HCT116 (cell line): ENCODE results near the gene MPI. TPM values are rescaled to one million over a fixed set of nuclear protein-coding genes. Genes with fewer than 3 reads are reported as not detected.

Experiments used
- ATAC-seq: fragments of 200-7000 bp; cut with Tn5 transposase; 2 replicates; pipeline ENCODE4 v1.9.1; 2020; ENCODE audit warnings: mild to moderate bottlenecking, moderate library complexity
- BruUV-seq: library from RNA; stranded (reverse); fragments of 400-500 nt; replicated peaks from 2 replicates; lab custom pipeline; 2021; lab: Mats Ljungman, UMichigan
- CTCF ChIA-PET: fragments of 300-600 bp; sonication (Branson Sonifier 250); formaldehyde crosslinking; loops from one replicate; lab custom pipeline; 2021; ENCODE audit warnings: antibody characterized with exemption; lab: Charles Lee
- POLR2A ChIA-PET: fragments of 300-600, 350-600 bp; sonication (Branson Sonifier 250); formaldehyde crosslinking; loops from one replicate; lab custom pipeline; 2021; ENCODE audit warnings: antibody characterized with exemption; lab: Charles Lee
- RAD21 ChIA-PET, 2 experiments: fragments of 300-600 bp; sonication (Branson Sonifier 250); formaldehyde crosslinking; loops; one replicate each; lab custom pipeline; 2023; ENCODE audit warnings: low total read pairs in 2 of 2; ENCODE audit not compliant: uncharacterized antibody in 2 of 2, unreplicated experiment in 2 of 2, low non-redundant PET in 1 of 2; lab: Charles Lee
- DNase-seq: peaks from one replicate; pipeline ENCODE4 v3.0.0-alpha.2; 2010; ENCODE audit warnings: low read depth, low spot score
- H2AFZ ChIP-seq: fragments of 200-600 bp; shearing (Covaris generic), sonication (generic); 2 replicates; pipeline ENCODE4 v1.6.1; 2017; ENCODE audit warnings: low read depth, mixed run types, mixed read lengths, antibody characterized with exemption, low read length; ENCODE audit not compliant: poor library complexity, severe bottlenecking
- H3K27ac ChIP-seq: 2 replicates; pipeline ENCODE4 v1.5.1; 2012; ENCODE audit warnings: low read depth, low read length
- H3K27me3 ChIP-seq: fragments of 200-600 bp; sonication (generic); 2 replicates; pipeline ENCODE4 v1.6.1; 2016; ENCODE audit warnings: mixed run types, low read length, mixed read lengths; ENCODE audit not compliant: insufficient read depth
- H3K36me3 ChIP-seq, 2 experiments: fragments of 200-500 bp in 1 of 2; fragments of 200-600 bp in 1 of 2; sonication (Bioruptor generic) in 1 of 2; sonication (generic) in 1 of 2; 2 replicates each; pipeline versions ENCODE4 v1.5.1 to v1.6.1; 2014 to 2016; ENCODE audit warnings: low read length in 2 of 2, inconsistent platforms in 1 of 2, mixed read lengths in 1 of 2, mixed run types in 1 of 2; ENCODE audit not compliant: insufficient read depth in 2 of 2, control insufficient read depth in 1 of 2
- H3K4me1 ChIP-seq, 2 experiments: fragments of 200-600 bp in 1 of 2; sonication (generic) in 1 of 2; 2 replicates each; pipeline versions ENCODE4 v1.5.1 to v1.6.1; 2012 to 2017; ENCODE audit warnings: low read length in 2 of 2, inconsistent platforms in 1 of 2, mild to moderate bottlenecking in 1 of 2, mixed read lengths in 1 of 2, mixed run types in 1 of 2, moderate library complexity in 1 of 2; ENCODE audit not compliant: insufficient read depth in 2 of 2, control insufficient read depth in 1 of 2
- H3K4me2 ChIP-seq: fragments of 200-600 bp; sonication (generic); 2 replicates; pipeline ENCODE4 v1.6.1; 2017; ENCODE audit warnings: mixed run types, low read length, mixed read lengths
- H3K4me3 ChIP-seq, 2 experiments: fragments of 200-600 bp in 1 of 2; sonication (generic) in 1 of 2; replicated peaks in 1 of 2; 2 replicates each; pipeline ENCODE4 v1.5.1; 2011 to 2016; ENCODE audit warnings: low read length in 2 of 2, control low read depth in 1 of 2, low read depth in 1 of 2, mild to moderate bottlenecking in 1 of 2, mixed read lengths in 1 of 2, mixed run types in 1 of 2
- H3K79me2 ChIP-seq: fragments of 200-600 bp; sonication (generic); 2 replicates; pipeline ENCODE4 v1.6.1; 2017; ENCODE audit warnings: mild to moderate bottlenecking, mixed run types, low read length, moderate library complexity, mixed read lengths; ENCODE audit not compliant: insufficient read depth
- H3K9ac ChIP-seq: fragments of 200-600 bp; sonication (generic); 2 replicates; pipeline ENCODE4 v1.6.1; 2016; ENCODE audit warnings: low read length, mixed read lengths
- H3K9me2 ChIP-seq: fragments of 200-600 bp; sonication (generic), shearing (Covaris generic); 2 replicates; pipeline ENCODE4 v1.6.1; 2017; ENCODE audit warnings: mixed run types, mild to moderate bottlenecking, moderate library complexity; ENCODE audit not compliant: insufficient read depth
- H3K9me3 ChIP-seq, 2 experiments: fragments of 200-500 bp in 1 of 2; fragments of 200-600 bp in 1 of 2; sonication (Bioruptor generic) in 1 of 2; sonication (generic) in 1 of 2; 2 replicates each; pipeline ENCODE4 v1.6.1; 2014 to 2017; ENCODE audit warnings: low read length in 2 of 2, mixed read lengths in 2 of 2, inconsistent platforms in 1 of 2, low read depth in 1 of 2, mild to moderate bottlenecking in 1 of 2, mixed run types in 1 of 2, moderate library complexity in 1 of 2; ENCODE audit not compliant: control insufficient read depth in 1 of 2, insufficient read depth in 1 of 2
- H4K20me1 ChIP-seq: fragments of 200-600 bp; sonication (generic), shearing (Covaris generic); 2 replicates; pipeline ENCODE4 v1.6.1; 2017; ENCODE audit warnings: mixed run types, mild to moderate bottlenecking, moderate library complexity; ENCODE audit not compliant: insufficient read depth
- CBX3 ChIP-seq: IDR thresholded peaks from 2 replicates; pipeline ENCODE4 v1.6.1; 2012; ENCODE audit warnings: low read depth
- CEBPB ChIP-seq: IDR thresholded peaks from 2 replicates; pipeline ENCODE4 v1.6.1; 2012; ENCODE audit warnings: low read depth
- EGR1 ChIP-seq: IDR thresholded peaks from 2 replicates; pipeline ENCODE4 v1.6.1; 2012; ENCODE audit warnings: low read depth
- ELF1 ChIP-seq: IDR thresholded peaks from 2 replicates; pipeline ENCODE4 v1.6.1; 2012; ENCODE audit warnings: low read depth, borderline replicate concordance
- EZH2 ChIP-seq: fragments of 200-600 bp; sonication (generic); IDR thresholded peaks from 2 replicates; pipeline ENCODE4 v1.6.1; 2017; ENCODE audit warnings: antibody characterized with exemption, mixed run types
- EZH2phosphoT487 ChIP-seq: fragments of 200-600 bp; IDR thresholded peaks from 2 replicates; pipeline ENCODE4 v1.6.1; 2018; ENCODE audit warnings: antibody characterized with exemption, borderline replicate concordance
- FOSL1 ChIP-seq: IDR thresholded peaks from 2 replicates; pipeline ENCODE4 v1.6.1; 2012; ENCODE audit warnings: low read depth
- JUND ChIP-seq: IDR thresholded peaks from 2 replicates; pipeline ENCODE4 v1.6.1; 2012
- POLR2A ChIP-seq: IDR thresholded peaks from 2 replicates; pipeline ENCODE4 v1.7.0; 2011; ENCODE audit warnings: borderline replicate concordance; ENCODE audit not compliant: insufficient read depth, insufficient read length; ENCODE audit errors: extremely low read depth
- POLR2AphosphoS5 ChIP-seq: IDR thresholded peaks from 2 replicates; pipeline ENCODE4 v1.6.1; 2011; ENCODE audit warnings: mild to moderate bottlenecking, low read depth, low read length, moderate library complexity
- RAD21 ChIP-seq: IDR thresholded peaks from 2 replicates; pipeline ENCODE4 v1.6.1; 2012; ENCODE audit warnings: low read depth, mild to moderate bottlenecking
- SIN3A ChIP-seq: IDR thresholded peaks from 2 replicates; pipeline ENCODE4 v1.6.1; 2012; ENCODE audit warnings: low read depth
- SP1 ChIP-seq: IDR thresholded peaks from 2 replicates; pipeline ENCODE4 v1.6.1; 2012; ENCODE audit warnings: low read depth
- SRF ChIP-seq: IDR thresholded peaks from 2 replicates; pipeline ENCODE4 v1.6.1; 2012; ENCODE audit warnings: low read depth
- TCF7L2 ChIP-seq: IDR thresholded peaks from 2 replicates; pipeline ENCODE4 v1.7.0; 2011; ENCODE audit warnings: borderline replicate concordance, inconsistent platforms; ENCODE audit not compliant: insufficient read depth, insufficient read length; ENCODE audit errors: extremely low read depth
- YY1 ChIP-seq: IDR thresholded peaks from 2 replicates; pipeline ENCODE4 v1.6.1; 2011; ENCODE audit warnings: low read length, low read depth, moderate library complexity, mild to moderate bottlenecking; ENCODE audit not compliant: insufficient replicate concordance; ENCODE audit errors: extremely low read depth
- ZBTB33 ChIP-seq: IDR thresholded peaks from 2 replicates; pipeline ENCODE4 v1.6.1; 2011; ENCODE audit warnings: mild to moderate bottlenecking, low read length, moderate library complexity; ENCODE audit not compliant: insufficient replicate concordance; ENCODE audit errors: extremely low read depth
- ZFX ChIP-seq: fragments of 450-650 bp; IDR thresholded peaks from 2 replicates; pipeline ENCODE4 v1.6.1; 2017
- ZNF274 ChIP-seq: fragments of 200-500 bp; sonication (Bioruptor generic); IDR thresholded peaks from 2 replicates; pipeline ENCODE4 v1.6.1; 2014; ENCODE audit warnings: mild to moderate bottlenecking, low read depth, low read length, inconsistent platforms
- intact Hi-C: fragments of 100-400 bp; cut with micrococcal nuclease; formaldehyde crosslinking; loops from 2 replicates; pipeline ENCODE4 v1.10.0; 2022
- total RNA-seq: library from RNA; stranded (reverse); gene quantifications from one replicate; pipeline ENCODE4 v1.2.1, GENCODE V29; 2021; ENCODE audit not compliant: unreplicated experiment
- TF ChIP-seq, protein P1 (sequence below), 3 experiments: fragments of 200-600 bp in 1 of 3; sonication (generic) in 1 of 3; IDR thresholded peaks in 2 of 3; conservative IDR thresholded peaks in 1 of 3; 2 replicates each; pipeline ENCODE4 v1.5.1; 2012 to 2017; ENCODE audit warnings: low read depth in 2 of 3, low read length in 2 of 3, antibody characterized with exemption in 1 of 3, borderline replicate concordance in 1 of 3, control low read depth in 1 of 3, mild to moderate bottlenecking in 1 of 3, mixed read lengths in 1 of 3, mixed run types in 1 of 3, moderate library complexity in 1 of 3; ENCODE audit not compliant: insufficient read depth in 1 of 3
- TF ChIP-seq, protein P2 (sequence below): IDR thresholded peaks from 2 replicates; pipeline ENCODE4 v1.6.1; 2012
- TF ChIP-seq, protein P3 (sequence below): IDR thresholded peaks from 2 replicates; pipeline ENCODE4 v1.6.1; 2012

MPI gene
- total RNA-seq, 1 experiment from 2014 or later, result 49.7 TPM

GRCh38 chr15:74873036-74873755 is 16.6 kb upstream of the MPI start, which contains the start of gene SCAMP2:
Gene SCAMP2 (minus strand): TSS chr15:74873365. CDS start chr15:74873255, 110 bp downstream.
- TSS peak; percentile 87 for BruUV-seq
- POLR2A ChIA-PET, result no interaction called here
- peak within 1 kb of the TSS; percentile 71 for H3K27ac ChIP-seq
- TF ChIP-seq TCF7L2 (no peak), SRF (no peak), EZH2phosphoT487 (no peak), POLR2AphosphoS5 (peak; percentile 92), FOSL1 (peak; percentile 20; the same call in 1 of the 2 replicates), EZH2 (no peak), RAD21 (no peak), ELF1 (peak; percentile 93), ZBTB33 (no peak), SIN3A (peak; percentile 37; the same call in 1 of the 2 replicates), YY1 (no peak), JUND (no peak), CEBPB (no peak), POLR2A (peak; percentile 74), CBX3 (no peak), ZFX (peak; percentile 87), ZNF274 (no peak), SP1 (peak; percentile 82), EGR1 (no peak)
- TF ChIP-seq, protein P1, sequence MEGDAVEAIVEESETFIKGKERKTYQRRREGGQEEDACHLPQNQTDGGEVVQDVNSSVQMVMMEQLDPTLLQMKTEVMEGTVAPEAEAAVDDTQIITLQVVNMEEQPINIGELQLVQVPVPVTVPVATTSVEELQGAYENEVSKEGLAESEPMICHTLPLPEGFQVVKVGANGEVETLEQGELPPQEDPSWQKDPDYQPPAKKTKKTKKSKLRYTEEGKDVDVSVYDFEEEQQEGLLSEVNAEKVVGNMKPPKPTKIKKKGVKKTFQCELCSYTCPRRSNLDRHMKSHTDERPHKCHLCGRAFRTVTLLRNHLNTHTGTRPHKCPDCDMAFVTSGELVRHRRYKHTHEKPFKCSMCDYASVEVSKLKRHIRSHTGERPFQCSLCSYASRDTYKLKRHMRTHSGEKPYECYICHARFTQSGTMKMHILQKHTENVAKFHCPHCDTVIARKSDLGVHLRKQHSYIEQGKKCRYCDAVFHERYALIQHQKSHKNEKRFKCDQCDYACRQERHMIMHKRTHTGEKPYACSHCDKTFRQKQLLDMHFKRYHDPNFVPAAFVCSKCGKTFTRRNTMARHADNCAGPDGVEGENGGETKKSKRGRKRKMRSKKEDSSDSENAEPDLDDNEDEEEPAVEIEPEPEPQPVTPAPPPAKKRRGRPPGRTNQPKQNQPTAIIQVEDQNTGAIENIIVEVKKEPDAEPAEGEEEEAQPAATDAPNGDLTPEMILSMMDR (IDR thresholded peaks at IDR 0.05 in 2 of 3, conservative IDR thresholded peaks at IDR 0.05 in 1 of 3; ENCODE audit: borderline replicate concordance in 1 of 3, insufficient read depth in 1 of 3, low read depth in 2 of 3, low read length in 2 of 3), result no peak
- TF ChIP-seq, protein P2, sequence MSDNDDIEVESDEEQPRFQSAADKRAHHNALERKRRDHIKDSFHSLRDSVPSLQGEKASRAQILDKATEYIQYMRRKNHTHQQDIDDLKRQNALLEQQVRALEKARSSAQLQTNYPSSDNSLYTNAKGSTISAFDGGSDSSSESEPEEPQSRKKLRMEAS, result no peak; the same call in 1 of the 2 replicates
- TF ChIP-seq, protein P3, sequence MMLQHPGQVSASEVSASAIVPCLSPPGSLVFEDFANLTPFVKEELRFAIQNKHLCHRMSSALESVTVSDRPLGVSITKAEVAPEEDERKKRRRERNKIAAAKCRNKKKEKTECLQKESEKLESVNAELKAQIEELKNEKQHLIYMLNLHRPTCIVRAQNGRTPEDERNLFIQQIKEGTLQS, result no peak

More at GRCh38 chr15:74873036-74873755, 16.6 kb upstream of the MPI start, which contains the start of gene SCAMP2:
- H3K9ac ChIP-seq, result peak within 1 kb of the TSS; percentile 83
- H3K9me3 ChIP-seq, result no peaks in the 10 kb centered on the region
- no peaks in the 10 kb centered on the region for H4K20me1 ChIP-seq
- peak within 1 kb of the TSS; percentile 84 to 89 for H3K4me3 ChIP-seq
- H3K36me3 ChIP-seq, result peaks cover 0 to 5% of the 10 kb centered on the region in 2 experiments; a peak in 1 of 4 replicates
- ATAC-seq (peak; percentile 98), DNase-seq (peak; percentile 91)
- no peaks in the 10 kb centered on the region for H3K9me2 ChIP-seq
- CTCF ChIA-PET, result interaction anchor here (1.0 kb wide), 1 partner anchor 28 kb away, joined by 4 read pairs; no protein-coding TSS in a partner anchor
- peak within 1 kb of the TSS; percentile 98 for H3K4me2 ChIP-seq
- H3K27me3 ChIP-seq, result no peaks in the 10 kb centered on the region
- RAD21 ChIA-PET, result no interaction called here
- H2AFZ ChIP-seq, result peak within 1 kb of the TSS; percentile 71
- peaks cover 46% of the 10 kb centered on the region for H3K79me2 ChIP-seq
- H3K4me1 ChIP-seq, result peaks cover 0 to 26% of the 10 kb centered on the region in 2 experiments; a peak in 2 of 4 replicates
- intact Hi-C loops, result loop anchor here (2.0 kb wide), 1 partner anchor 30 kb away; the partner anchor contains the start of gene ULK3
